Measurements from ENCODE around the gene CCL14. TPM values are rescaled to one million over a fixed set of nuclear protein-coding genes. Genes with fewer than 3 reads are reported as not detected.

Gene CCL14
- total RNA-seq, 2 experiments from 2014 or later = not detected

- H3K27ac Mint-ChIP-seq = no peak overlapping the region
- ATAC-seq (peak; percentile 79), DNase-seq (peak; percentile 86)
- H3K4me1 Mint-ChIP-seq = no peaks in the 10 kb centered on the region
- no peaks in the 10 kb centered on the region for H3K27me3 Mint-ChIP-seq
- ChIA-PET CTCF (interaction anchor here (0.6 to 9.7 kb wide), 34 partner anchors 8 to 1421 kb away, joined by 3 to 173 read pairs (median 4); partner anchors contain the start of genes CCL16, CCL3, LYZL6 and RDM1), POLR2A (interaction anchor here (0.9 kb wide), 1 partner anchor 180 kb away, joined by 3 read pairs; no protein-coding TSS in a partner anchor)
- H3K4me3 Mint-ChIP-seq = no peak overlapping the region
- no peaks in the 10 kb centered on the region for H3K9me3 Mint-ChIP-seq (ENCODE audit: low read depth)
- no peaks in the 10 kb centered on the region for H3K36me3 Mint-ChIP-seq (ENCODE audit: low read depth)
- intact Hi-C loops (cut with DNase I, micrococcal nuclease) = loop anchor here (1.0 to 2.0 kb wide), 6 partner anchors 103 to 514 kb away; no protein-coding TSS in a partner anchor
These were observed 16.8 kb downstream of the CCL14 start for GRCh38 chr17:35969558-35970380.

DNA sequence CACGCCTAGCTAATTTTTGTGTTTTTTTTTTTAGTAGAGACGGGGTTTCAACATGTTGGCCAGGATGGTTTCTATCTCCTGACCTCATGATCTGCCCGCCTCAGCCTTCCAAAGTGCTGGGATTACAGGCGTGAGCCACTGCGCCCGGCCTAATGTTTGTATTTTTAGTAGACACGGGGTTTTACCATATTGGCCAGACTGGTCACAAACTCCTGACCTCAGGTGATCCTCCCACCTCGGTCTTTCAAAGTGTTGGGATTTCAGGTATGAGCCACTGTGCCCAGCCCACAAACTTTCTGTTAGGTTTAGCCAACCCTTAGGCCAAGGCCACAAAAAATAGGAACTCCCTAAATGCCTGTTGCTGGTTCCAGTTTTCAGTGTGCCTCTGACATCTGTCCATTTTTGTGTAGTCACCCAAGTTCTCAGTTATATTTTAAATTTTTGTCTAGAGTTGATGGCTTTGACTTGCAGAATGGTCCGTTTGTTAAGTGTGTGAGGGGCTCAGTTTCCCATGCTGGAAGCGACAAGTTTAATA lies 17.9 kb downstream of the CCL14 start:
- POLR2A ChIA-PET = interaction anchor here (0.9 kb wide), 1 partner anchor 181 kb away, joined by 3 read pairs; no protein-coding TSS in a partner anchor
- H3K4me3 Mint-ChIP-seq = no peak overlapping the region
- intact Hi-C loops (cut with DNase I, micrococcal nuclease) = loop anchor here (1.0 to 2.0 kb wide), 6 partner anchors 104 to 515 kb away; no protein-coding TSS in a partner anchor
- ATAC-seq (no peak), DNase-seq (no peak)
- H3K4me1 Mint-ChIP-seq = no peaks in the 10 kb centered on the region
- no peaks in the 10 kb centered on the region for H3K27me3 Mint-ChIP-seq
- no peaks in the 10 kb centered on the region for H3K36me3 Mint-ChIP-seq (ENCODE audit: low read depth)
- no peak overlapping the region for H3K27ac Mint-ChIP-seq
- no peaks in the 10 kb centered on the region for H3K9me3 Mint-ChIP-seq (ENCODE audit: low read depth)
- CTCF ChIA-PET = interaction anchor here (0.6 to 9.7 kb wide), 14 partner anchors 9 to 519 kb away, joined by 3 to 173 read pairs (median 5); partner anchors contain the start of gene CCL16

GRCh38 chr17:35965272-35965671 lies 21.3 kb downstream of the CCL14 start:
- no peaks in the 10 kb centered on the region for H3K36me3 Mint-ChIP-seq (ENCODE audit: low read depth)

DNA sequence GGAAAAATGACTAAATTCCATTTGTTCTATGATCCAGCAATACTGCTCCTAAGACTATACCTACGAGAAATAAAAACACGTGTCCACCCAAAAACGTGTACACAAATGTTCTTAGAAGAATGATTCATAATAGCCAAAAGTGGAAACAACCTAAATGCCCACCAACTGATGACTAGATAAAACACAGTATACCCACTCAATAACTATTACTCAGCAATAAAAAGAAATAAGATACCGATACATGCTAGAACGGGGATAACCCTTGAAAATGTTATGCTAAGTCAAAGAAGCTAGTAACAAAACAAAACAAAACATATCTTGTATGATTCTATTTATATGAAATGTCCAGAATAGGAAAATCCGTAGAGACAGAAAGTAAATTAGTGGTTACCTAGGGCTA lies 22.9 kb downstream of the CCL14 start:
- ATAC-seq (no peak), DNase-seq (no peak)
- intact Hi-C loops (cut with DNase I, micrococcal nuclease) = no loop called here
- no peaks in the 10 kb centered on the region for H3K36me3 Mint-ChIP-seq (ENCODE audit: low read depth)
- CTCF ChIA-PET = interaction anchor here (0.8 to 1.4 kb wide), 3 partner anchors 10 to 185 kb away, joined by 3 to 4 read pairs (median 4); no protein-coding TSS in a partner anchor
- H3K4me3 Mint-ChIP-seq = no peak overlapping the region
- peaks cover 3% of the 10 kb centered on the region for H3K27me3 Mint-ChIP-seq
- POLR2A ChIA-PET = no interaction called here
- H3K9me3 Mint-ChIP-seq (ENCODE audit: low read depth) = no peaks in the 10 kb centered on the region
- no peaks in the 10 kb centered on the region for H3K4me1 Mint-ChIP-seq
- H3K27ac Mint-ChIP-seq = no peak overlapping the region

More at GRCh38 chr17:35965272-35965671, 21.3 kb downstream of the CCL14 start:
- H3K27ac Mint-ChIP-seq = no peak overlapping the region
- H3K4me1 Mint-ChIP-seq = no peaks in the 10 kb centered on the region
- no peaks in the 10 kb centered on the region for H3K9me3 Mint-ChIP-seq (ENCODE audit: low read depth)
- no peak for DNase-seq
- no peak overlapping the region for H3K4me3 Mint-ChIP-seq
- ATAC-seq = no peak
- POLR2A ChIA-PET = no interaction called here
- CTCF ChIA-PET = interaction anchor here (1.0 to 1.3 kb wide), 3 partner anchors 10 to 146 kb away, joined by 3 read pairs; no protein-coding TSS in a partner anchor
- no peaks in the 10 kb centered on the region for H3K27me3 Mint-ChIP-seq
- intact Hi-C loops (cut with DNase I, micrococcal nuclease) = no loop called here

DNA sequence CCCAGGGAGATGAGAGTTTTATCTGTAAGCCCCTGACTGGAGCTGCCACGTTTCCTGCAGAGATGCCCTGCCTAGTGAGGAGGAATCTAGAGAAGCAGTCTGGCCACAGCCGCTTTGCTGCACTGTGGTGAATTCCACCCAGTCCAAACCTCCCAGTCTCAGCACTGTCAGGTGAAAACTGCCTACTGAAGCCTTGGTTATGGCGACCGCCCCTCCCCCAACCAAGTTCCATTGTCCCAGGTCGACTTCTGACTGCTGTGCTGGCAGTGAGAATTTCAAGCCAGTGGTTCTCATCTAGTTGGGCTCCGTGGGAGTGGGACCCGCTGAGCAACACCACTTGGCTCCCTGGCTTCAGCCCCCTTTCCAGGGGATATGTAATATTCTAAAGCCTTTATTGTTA lies 32.8 kb downstream of the CCL14 start:
- CTCF ChIA-PET = interaction anchor here (0.5 kb wide), 1 partner anchor 56 kb away, joined by 3 read pairs; no protein-coding TSS in a partner anchor
- intact Hi-C loops (cut with DNase I, micrococcal nuclease) = no loop called here
- ATAC-seq = no peak
- H3K4me1 Mint-ChIP-seq = no peaks in the 10 kb centered on the region
- peaks cover 3% of the 10 kb centered on the region for H3K9me3 Mint-ChIP-seq (ENCODE audit: low read depth)
- no peaks in the 10 kb centered on the region for H3K36me3 Mint-ChIP-seq (ENCODE audit: low read depth)
- DNase-seq = no peak
- H3K4me3 Mint-ChIP-seq = no peak overlapping the region
- POLR2A ChIA-PET = no interaction called here
- peaks cover 11% of the 10 kb centered on the region for H3K27me3 Mint-ChIP-seq
- H3K27ac Mint-ChIP-seq = no peak overlapping the region

GRCh38 chr17:35949401-35949800 lies 37.1 kb downstream of the CCL14 start:
- H3K27ac Mint-ChIP-seq = no peak overlapping the region
- ATAC-seq (no peak), DNase-seq (no peak)
- intact Hi-C loops (cut with DNase I, micrococcal nuclease) = loop anchor here in 1 of 2 experiments (5.0 kb wide), 1 partner anchor 87 kb away; no protein-coding TSS in a partner anchor
- ChIA-PET CTCF (no interaction called here), POLR2A (no interaction called here)
- no peaks in the 10 kb centered on the region for H3K4me1 Mint-ChIP-seq
- H3K4me3 Mint-ChIP-seq = no peak overlapping the region
- H3K9me3 Mint-ChIP-seq (ENCODE audit: low read depth) = no peaks in the 10 kb centered on the region
- no peaks in the 10 kb centered on the region for H3K27me3 Mint-ChIP-seq
- H3K36me3 Mint-ChIP-seq (ENCODE audit: low read depth) = no peaks in the 10 kb centered on the region

DNA sequence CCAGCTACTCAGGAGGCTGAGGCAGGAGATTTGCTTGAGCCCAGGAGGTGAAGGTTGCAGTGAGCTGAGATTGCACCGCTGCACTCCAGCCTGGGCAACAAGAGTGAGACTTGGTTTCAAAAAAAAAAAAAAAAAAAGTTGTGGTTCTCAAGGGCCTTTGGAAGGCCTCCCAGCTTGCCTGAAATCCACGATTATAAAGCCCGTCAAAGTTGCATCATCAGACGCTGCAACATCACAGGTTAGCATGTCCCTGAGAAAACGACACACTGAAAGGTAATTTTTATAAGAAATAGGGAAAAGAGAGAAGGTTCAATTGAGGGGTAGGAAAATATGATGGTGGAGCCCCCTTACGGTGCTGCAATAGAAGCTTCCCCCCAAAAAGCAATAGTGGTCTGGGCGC lies 38.4 kb downstream of the CCL14 start:
- Mint-ChIP-seq H3K27me3 (no peaks in the 10 kb centered on the region), H3K27ac (no peak overlapping the region), H3K9me3 (ENCODE audit: low read depth) (no peaks in the 10 kb centered on the region), H3K36me3 (ENCODE audit: low read depth) (no peaks in the 10 kb centered on the region), H3K4me1 (no peaks in the 10 kb centered on the region), H3K4me3 (no peak overlapping the region)
- DNase-seq = no peak
- ChIA-PET POLR2A (no interaction called here), CTCF (interaction anchor here (1.0 to 1.1 kb wide), 2 partner anchors 28 to 139 kb away, joined by 3 to 7 read pairs; no protein-coding TSS in a partner anchor)
- no peak for ATAC-seq
- intact Hi-C loops (cut with DNase I, micrococcal nuclease) = loop anchor here in 1 of 2 experiments (5.0 kb wide), 1 partner anchor 86 kb away; no protein-coding TSS in a partner anchor

DNA sequence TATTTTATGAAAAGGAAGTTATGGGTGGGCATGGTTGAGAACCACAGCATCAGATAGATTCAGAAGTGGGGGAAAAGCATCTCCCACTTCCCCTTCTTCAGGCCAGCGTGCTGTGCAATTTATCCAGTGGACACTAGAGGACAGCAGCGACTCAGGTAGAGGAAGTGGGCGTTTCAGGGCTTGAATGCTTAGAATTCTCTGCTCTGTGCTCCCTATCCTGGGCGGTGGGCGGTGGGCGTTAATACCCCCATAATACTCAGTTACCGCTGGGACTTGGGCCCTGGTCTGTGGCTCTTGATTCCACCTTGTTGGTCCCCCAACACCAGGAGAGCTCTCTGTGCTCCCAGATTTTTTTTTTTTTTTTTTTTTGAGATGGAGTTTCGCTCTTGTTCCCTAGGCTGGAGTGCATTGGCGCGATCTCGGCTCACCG lies 39.4 kb downstream of the CCL14 start:
- POLR2A ChIA-PET = no interaction called here
- H3K4me3 Mint-ChIP-seq = no peak overlapping the region
- CTCF ChIA-PET = interaction anchor here (0.7 to 1.1 kb wide), 2 partner anchors 29 to 82 kb away, joined by 3 to 7 read pairs; no protein-coding TSS in a partner anchor
- no peaks in the 10 kb centered on the region for H3K36me3 Mint-ChIP-seq (ENCODE audit: low read depth)
- peak; percentile 81 for ATAC-seq
- intact Hi-C loops (cut with DNase I, micrococcal nuclease) = loop anchor here in 1 of 2 experiments (5.0 kb wide), 1 partner anchor 85 kb away; no protein-coding TSS in a partner anchor
- H3K27ac Mint-ChIP-seq = no peak overlapping the region
- H3K4me1 Mint-ChIP-seq = no peaks in the 10 kb centered on the region
- no peaks in the 10 kb centered on the region for H3K27me3 Mint-ChIP-seq
- no peaks in the 10 kb centered on the region for H3K9me3 Mint-ChIP-seq (ENCODE audit: low read depth)
- peak; percentile 69 for DNase-seq

DNA sequence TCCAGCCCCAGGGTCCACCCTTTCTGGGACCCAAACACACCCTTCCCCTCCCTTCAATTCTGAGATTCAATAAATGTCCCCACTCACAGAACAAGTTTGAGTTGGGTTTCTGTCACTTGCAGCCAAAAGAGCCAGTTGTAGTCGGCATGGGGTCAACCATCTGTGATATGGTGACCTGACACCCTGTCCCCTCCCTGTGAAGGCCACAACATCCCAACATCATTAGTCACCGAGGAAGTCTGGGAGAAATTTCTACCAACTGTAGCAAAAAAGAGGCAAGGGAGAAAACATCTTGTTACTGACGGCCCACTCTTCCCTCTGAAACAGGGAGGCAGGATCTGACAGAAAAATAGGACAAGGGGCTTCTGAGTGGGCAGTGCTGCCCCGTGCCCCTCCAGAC lies 42.4 kb downstream of the CCL14 start:
- Mint-ChIP-seq H3K4me1 (no peaks in the 10 kb centered on the region), H3K36me3 (ENCODE audit: low read depth) (no peaks in the 10 kb centered on the region), H3K9me3 (ENCODE audit: low read depth) (no peaks in the 10 kb centered on the region), H3K27ac (no peak overlapping the region), H3K4me3 (no peak overlapping the region), H3K27me3 (no peaks in the 10 kb centered on the region)
- POLR2A ChIA-PET = no interaction called here
- CTCF ChIA-PET = interaction anchor here (1.6 kb wide), 1 partner anchor 32 kb away, joined by 4 read pairs; no protein-coding TSS in a partner anchor
- DNase-seq (no peak), ATAC-seq (no peak)
- intact Hi-C loops (cut with DNase I, micrococcal nuclease) = no loop called here

DNA sequence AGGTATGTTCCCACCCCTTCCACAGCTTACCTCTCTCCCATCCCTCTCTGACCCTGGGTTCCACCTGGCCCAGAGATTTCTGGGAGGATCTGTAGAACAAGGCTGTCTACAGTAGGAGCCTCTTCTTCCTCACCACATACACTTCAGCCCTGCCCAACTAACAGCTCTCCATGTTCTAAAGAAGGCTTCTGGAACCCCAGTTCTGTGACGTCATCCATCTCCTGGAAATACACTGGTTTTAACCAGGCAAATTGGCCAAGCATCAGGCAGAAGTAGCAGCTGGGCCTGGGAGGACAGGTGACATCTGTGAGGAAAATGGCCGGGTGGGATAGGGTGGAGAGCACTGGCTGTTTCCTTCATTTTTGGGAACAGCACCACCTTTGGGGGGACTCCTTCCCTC lies 43.0 kb downstream of the CCL14 start, which contains the start of gene LYZL6:
Gene LYZL6 (minus strand): TSS at position 177 of the 400 bp plus-strand sequence. CDS start 4,357 bp downstream, outside the sequence.
- H3K36me3 Mint-ChIP-seq (ENCODE audit: low read depth) = no peaks in the 10 kb centered on the region
- DNase-seq (no peak), ATAC-seq (no peak)
- H3K27ac Mint-ChIP-seq = no peak within 1 kb of the TSS
- ChIA-PET POLR2A (no interaction called here), CTCF (interaction anchor here (0.8 to 1.6 kb wide), 5 partner anchors 14 to 205 kb away, joined by 3 to 5 read pairs (median 3); no protein-coding TSS in a partner anchor)
- no peaks in the 10 kb centered on the region for H3K4me1 Mint-ChIP-seq
- H3K27me3 Mint-ChIP-seq = no peaks in the 10 kb centered on the region
- no peak within 1 kb of the TSS for H3K4me3 Mint-ChIP-seq
- no peaks in the 10 kb centered on the region for H3K9me3 Mint-ChIP-seq (ENCODE audit: low read depth)
- intact Hi-C loops (cut with DNase I, micrococcal nuclease) = no loop called here

GRCh38 chr17:35942588-35943186 lies 43.8 kb downstream of the CCL14 start:
- ChIA-PET POLR2A (no interaction called here), CTCF (interaction anchor here (0.8 to 1.6 kb wide), 5 partner anchors 13 to 206 kb away, joined by 3 to 5 read pairs (median 3); no protein-coding TSS in a partner anchor)
- DNase-seq (no peak), ATAC-seq (no peak)
- intact Hi-C loops (cut with DNase I, micrococcal nuclease) = no loop called here
- no peaks in the 10 kb centered on the region for H3K9me3 Mint-ChIP-seq (ENCODE audit: low read depth)
- no peak overlapping the region for H3K4me3 Mint-ChIP-seq
- no peaks in the 10 kb centered on the region for H3K27me3 Mint-ChIP-seq
- no peak overlapping the region for H3K27ac Mint-ChIP-seq
- H3K4me1 Mint-ChIP-seq = no peaks in the 10 kb centered on the region
- H3K36me3 Mint-ChIP-seq (ENCODE audit: low read depth) = no peaks in the 10 kb centered on the region

Data from activated CD4-positive, alpha-beta T cell treated with anti-CD3 and anti-CD28 coated beads for 36 hours (primary cell).